Ascending aorta (tissue), 2 donors: ENCODE results near the gene AIM2. TPM values are rescaled to one million over a fixed set of nuclear protein-coding genes. Genes with fewer than 3 reads are reported as not detected.

Experiments used
- DNase-seq, 2 donors: peaks; one replicate each; pipeline ENCODE4 v3.0.0-alpha.2; 2019; ENCODE audit warnings: low spot score in 2 of 2
- H3K27ac ChIP-seq, 2 donors: fragments of 200-600 bp; sonication (generic); one replicate each; pipeline ENCODE4 v1.5.1; 2016 to 2017; ENCODE audit warnings: mild to moderate bottlenecking in 1 of 2
- H3K27me3 ChIP-seq: fragments of 200-600 bp; sonication (generic); one replicate; pipeline ENCODE4 v1.5.1; 2017
- H3K36me3 ChIP-seq, 2 donors: fragments of 200-600 bp; sonication (generic); one replicate each; pipeline ENCODE4 v1.5.1; 2016
- H3K4me1 ChIP-seq, 2 donors: fragments of 200-600 bp; sonication (generic); one replicate each; pipeline ENCODE4 v1.5.1; 2016 to 2017; ENCODE audit warnings: mild to moderate bottlenecking in 1 of 2
- H3K4me3 ChIP-seq, 2 donors: fragments of 200-600 bp; sonication (generic); one replicate each; pipeline ENCODE4 v1.5.1; 2016 to 2017; ENCODE audit warnings: mild to moderate bottlenecking in 1 of 2
- H3K9me3 ChIP-seq, 2 donors: fragments of 200-600 bp; sonication (generic); one replicate each; pipeline ENCODE4 v1.5.1; 2016
- CTCF ChIP-seq, 3 experiments: fragments of 200-600 bp in 2 of 3; fragments of 450-650 bp in 1 of 3; sonication (generic) in 2 of 3; IDR thresholded peaks; one replicate each; pipeline ENCODE4 v1.5.1; 2016 to 2019; ENCODE audit warnings: antibody characterized with exemption in 3 of 3, mild to moderate bottlenecking in 1 of 3, moderate library complexity in 1 of 3
- intact Hi-C: fragments of 100-400 bp; cut with DNase I; formaldehyde crosslinking; loops from one replicate; pipeline ENCODE4 v1.15.1; 2023
- total RNA-seq: library from RNA; depleted of rRNA; stranded (reverse); fragments of >200 nt; gene quantifications from one replicate; pipeline ENCODE4 v1.1.0, GENCODE V29; 2016

Gene AIM2
- total RNA-seq, 1 donor from 2014 or later, result 0.43 TPM

DNA sequence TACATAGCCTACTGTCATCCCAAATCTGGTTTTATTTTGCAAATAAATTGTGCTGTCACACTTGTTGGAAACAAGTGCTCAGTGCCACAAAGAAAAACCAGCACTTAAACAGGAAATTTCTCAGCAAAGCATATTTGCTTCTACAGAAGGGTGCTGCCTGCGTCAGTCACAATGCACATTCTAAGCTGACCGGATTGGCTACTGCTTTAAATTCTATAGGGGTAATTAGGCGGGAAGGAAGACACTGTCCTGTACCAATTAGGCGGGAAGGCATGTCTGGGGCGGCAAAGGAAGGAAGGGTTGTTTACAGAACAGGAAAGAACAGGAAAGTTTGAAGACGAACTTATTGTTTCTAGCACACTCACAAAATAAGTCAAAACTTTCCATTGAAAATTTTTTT lies 64.1 kb downstream of the AIM2 start:
- DNase-seq, result no peak
- H3K4me3 ChIP-seq, result peak overlapping the region; percentile 62 to 66
- peak overlapping the region in 1 of 2 donors; percentile 68 for H3K27ac ChIP-seq
- H3K9me3 ChIP-seq, result no peaks in the 10 kb centered on the region
- no peak for TF ChIP-seq CTCF (IDR thresholded peaks at IDR 0.05)
- peaks cover 0 to 2% of the 10 kb centered on the region in 2 donors for H3K4me1 ChIP-seq
- H3K27me3 ChIP-seq, result no peaks in the 10 kb centered on the region
- H3K36me3 ChIP-seq, result peaks cover 16 to 26% of the 10 kb centered on the region in 2 donors
- intact Hi-C loops, result no loop called here

Other genes starting within 250 kb of the AIM2 start
- 3.5 TPM for gene MNDA, start 245.4 kb downstream of the AIM2 start, total RNA-seq
- 2.8 TPM for gene PYHIN1, start 145.2 kb downstream of the AIM2 start, total RNA-seq
- 61.2 TPM for gene IFI16, start 66.9 kb downstream of the AIM2 start, total RNA-seq
- 7.0 TPM for gene CADM3, start 94.8 kb upstream of the AIM2 start, total RNA-seq
- 642 TPM for gene ACKR1, start 128.1 kb upstream of the AIM2 start, total RNA-seq
- not detected for gene FCER1A, start 225.6 kb upstream of the AIM2 start, total RNA-seq